ENCODE measurements around the gene CHRNA9.

DNA sequence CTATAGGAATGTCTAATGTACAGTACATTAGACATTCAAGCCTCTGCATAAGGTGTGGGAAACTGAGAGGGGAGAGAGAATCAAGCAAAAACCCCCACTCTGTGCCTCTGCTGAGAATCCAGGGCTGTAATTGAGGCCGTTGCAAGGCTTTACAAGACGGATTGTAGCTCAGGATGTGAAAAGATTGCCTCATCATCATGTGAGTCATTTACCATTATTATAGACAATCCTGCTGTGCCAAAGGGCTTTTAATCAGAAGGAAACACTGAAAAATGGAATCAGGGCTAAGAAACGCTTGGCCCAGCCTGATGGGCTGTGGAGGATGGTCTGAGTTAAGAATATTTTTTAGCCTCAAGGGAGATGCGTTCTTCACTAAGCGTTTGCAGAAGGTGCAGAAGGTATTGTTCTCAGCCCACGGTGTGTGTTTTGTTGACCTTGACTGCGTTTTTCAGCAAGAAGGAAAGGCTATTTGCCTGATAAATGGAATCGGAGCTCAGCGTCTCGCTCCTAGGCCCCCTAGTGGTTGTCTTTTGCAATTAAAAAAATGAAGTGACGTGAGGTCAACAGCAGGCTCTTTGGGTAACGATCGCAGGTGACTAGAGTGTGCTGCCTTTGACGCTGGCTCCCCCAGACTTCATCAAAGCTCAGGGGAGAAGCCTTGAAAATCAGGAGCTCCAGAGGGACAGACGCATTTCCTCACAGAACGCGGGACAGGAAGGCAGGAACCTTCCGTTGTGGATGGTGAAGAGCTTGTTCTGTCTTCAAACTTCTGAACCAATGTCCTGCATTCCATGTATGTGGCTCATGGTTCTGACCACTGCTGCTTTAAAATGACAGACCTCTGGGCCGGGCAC, 18.1 kb upstream of the CHRNA9 start:
- TF ChIP-seq CTCF (IDR thresholded peaks at IDR 0.05) (peak; percentile 89), ZBTB21 (CRISPR knock-in tag; IDR thresholded peaks at IDR 0.05; ENCODE audit: borderline replicate concordance) (no peak), ATF3 (CRISPR knock-in tag; conservative IDR thresholded peaks at IDR 0.05) (no peak), NR2C2 (CRISPR knock-in tag; IDR thresholded peaks at IDR 0.05) (no peak)

Data from WTC11 (cell line).